C4-2B (cell line): ENCODE measurements around the gene RGS17.

ENCODE experiments used
- ZFX ChIP-seq: fragments of 450-650 bp; IDR thresholded peaks from 2 replicates; pipeline ENCODE4 v1.6.1; 2017
- TF ChIP-seq, protein P1 (sequence below): fragments of 450-650 bp; conservative IDR thresholded peaks from 2 replicates; pipeline ENCODE4 v1.5.1; 2017; ENCODE audit warnings: mild to moderate bottlenecking

DNA sequence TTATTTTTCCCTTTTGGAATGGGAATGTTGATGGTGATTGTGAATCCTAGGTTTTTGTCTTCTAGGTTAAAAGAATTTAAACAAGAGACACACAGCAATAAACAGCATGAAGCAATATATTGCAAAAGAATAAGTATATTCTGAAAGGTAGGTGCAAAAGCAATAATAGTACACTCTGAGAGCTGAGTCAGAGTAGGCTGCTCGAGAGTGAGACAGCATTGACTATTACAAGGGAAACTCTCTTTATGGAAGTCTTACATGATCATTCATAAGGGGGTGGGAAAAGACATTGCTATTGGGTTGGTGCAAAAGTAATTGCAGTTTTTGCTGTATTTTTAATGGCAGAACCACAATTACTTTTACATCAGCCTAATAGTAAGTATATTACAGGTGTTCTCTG is 173.3 kb downstream of the RGS17 start:
- TF ChIP-seq, protein P1, sequence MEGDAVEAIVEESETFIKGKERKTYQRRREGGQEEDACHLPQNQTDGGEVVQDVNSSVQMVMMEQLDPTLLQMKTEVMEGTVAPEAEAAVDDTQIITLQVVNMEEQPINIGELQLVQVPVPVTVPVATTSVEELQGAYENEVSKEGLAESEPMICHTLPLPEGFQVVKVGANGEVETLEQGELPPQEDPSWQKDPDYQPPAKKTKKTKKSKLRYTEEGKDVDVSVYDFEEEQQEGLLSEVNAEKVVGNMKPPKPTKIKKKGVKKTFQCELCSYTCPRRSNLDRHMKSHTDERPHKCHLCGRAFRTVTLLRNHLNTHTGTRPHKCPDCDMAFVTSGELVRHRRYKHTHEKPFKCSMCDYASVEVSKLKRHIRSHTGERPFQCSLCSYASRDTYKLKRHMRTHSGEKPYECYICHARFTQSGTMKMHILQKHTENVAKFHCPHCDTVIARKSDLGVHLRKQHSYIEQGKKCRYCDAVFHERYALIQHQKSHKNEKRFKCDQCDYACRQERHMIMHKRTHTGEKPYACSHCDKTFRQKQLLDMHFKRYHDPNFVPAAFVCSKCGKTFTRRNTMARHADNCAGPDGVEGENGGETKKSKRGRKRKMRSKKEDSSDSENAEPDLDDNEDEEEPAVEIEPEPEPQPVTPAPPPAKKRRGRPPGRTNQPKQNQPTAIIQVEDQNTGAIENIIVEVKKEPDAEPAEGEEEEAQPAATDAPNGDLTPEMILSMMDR: no peak
- no peak for TF ChIP-seq ZFX
